CD14-positive monocyte (primary cell): ENCODE measurements around the gene CCDC40. TPM values are rescaled to one million over a fixed set of nuclear protein-coding genes. Genes with fewer than 3 reads are reported as not detected.
A peak's percentile ranks its signal among the peaks of the same experiment; 100 is the strongest.

Source experiments
- DNase-seq, 3 donors: peaks; one replicate each; pipeline ENCODE4 v3.0.0-alpha.2; 2011 to 2022
- H2AFZ ChIP-seq: 2 replicates; pipeline ENCODE4 v1.6.0; 2012; ENCODE audit warnings: mild to moderate bottlenecking, low read depth, low read length, inconsistent platforms; ENCODE audit not compliant: insufficient read depth, poor library complexity, severe bottlenecking
- H3K27ac ChIP-seq, 2 donors: 1 replicate in 1 of 2; 2 replicates in 1 of 2; pipeline ENCODE4 v1.5.1; 2012 to 2013; ENCODE audit warnings: low read length in 2 of 2, control low read depth in 1 of 2, inconsistent platforms in 1 of 2, low read depth in 1 of 2, mild to moderate bottlenecking in 1 of 2
- H3K27me3 ChIP-seq, 2 donors: one replicate each; pipeline versions ENCODE4 v1.6.0 to v1.6.1; 2011 to 2013; ENCODE audit warnings: low read length in 2 of 2; ENCODE audit not compliant: control insufficient read depth in 2 of 2, insufficient read depth in 2 of 2
- H3K36me3 ChIP-seq, 2 donors: replicated peaks in 1 of 2; 1 replicate in 1 of 2; 2 replicates in 1 of 2; pipeline versions ENCODE4 v1.5.1 to v1.6.1; 2012 to 2013; ENCODE audit warnings: low read length in 2 of 2, control low read depth in 1 of 2, inconsistent platforms in 1 of 2, mild to moderate bottlenecking in 1 of 2; ENCODE audit not compliant: insufficient read depth in 2 of 2, control insufficient read depth in 1 of 2
- H3K4me1 ChIP-seq, 2 donors: 1 replicate in 1 of 2; 2 replicates in 1 of 2; pipeline versions ENCODE4 v1.5.1 to v1.6.1; 2012 to 2013; ENCODE audit warnings: low read length in 2 of 2, control low read depth in 1 of 2, inconsistent platforms in 1 of 2, mild to moderate bottlenecking in 1 of 2, moderate library complexity in 1 of 2; ENCODE audit not compliant: insufficient read depth in 2 of 2, control insufficient read depth in 1 of 2
- H3K4me2 ChIP-seq: replicated peaks from 2 replicates; pipeline ENCODE3; 2012; ENCODE audit warnings: low read length, moderate library complexity, mild to moderate bottlenecking; ENCODE audit not compliant: poor library complexity, severe bottlenecking; ENCODE audit errors: extremely low read depth
- H3K4me3 ChIP-seq, 3 experiments: fragments of 200-600 bp in 1 of 3; sonication (generic) in 1 of 3; replicated peaks in 1 of 3; 1 replicate in 2 of 3; 2 replicates in 1 of 3; pipeline ENCODE4 v1.5.1; 2011 to 2013; ENCODE audit warnings: low read length in 3 of 3, mild to moderate bottlenecking in 3 of 3, control low read depth in 2 of 3, low read depth in 2 of 3, inconsistent platforms in 1 of 3, moderate library complexity in 1 of 3
- H3K79me2 ChIP-seq: 2 replicates; pipeline ENCODE4 v1.6.0; 2012; ENCODE audit warnings: mild to moderate bottlenecking, control low read depth, inconsistent platforms, low read length, moderate library complexity; ENCODE audit not compliant: insufficient read depth
- H3K9ac ChIP-seq: 2 replicates; pipeline ENCODE4 v1.6.0; 2017; ENCODE audit warnings: low read length, mild to moderate bottlenecking; ENCODE audit not compliant: insufficient read depth, poor library complexity, severe bottlenecking
- H3K9me3 ChIP-seq, 2 donors: replicated peaks in 1 of 2; 1 replicate in 1 of 2; 2 replicates in 1 of 2; pipeline versions ENCODE4 v1.5.1 to v1.6.1; 2012 to 2013; ENCODE audit warnings: low read length in 2 of 2, control low read depth in 1 of 2; ENCODE audit not compliant: control insufficient read depth in 1 of 2, insufficient read depth in 1 of 2
- H4K20me1 ChIP-seq: 2 replicates; pipeline ENCODE4 v1.6.0; 2012; ENCODE audit warnings: mild to moderate bottlenecking, low read length, control low read depth, moderate library complexity; ENCODE audit not compliant: insufficient read depth
- H3K27ac Mint-ChIP-seq, 7 donors: one replicate each; pipeline ENCODE4 v1.8.0; 2020; ENCODE audit warnings: mild to moderate bottlenecking in 7 of 7, mixed read lengths in 7 of 7, moderate library complexity in 6 of 7, inconsistent platforms in 2 of 7
- H3K27me3 Mint-ChIP-seq, 3 donors: one replicate each; pipeline ENCODE4 v1.8.0; 2021 to 2022; ENCODE audit warnings: low read depth in 3 of 3, mild to moderate bottlenecking in 3 of 3, mixed read lengths in 3 of 3, moderate library complexity in 3 of 3, inconsistent platforms in 1 of 3
- H3K36me3 Mint-ChIP-seq, 2 donors: one replicate each; pipeline ENCODE4 v1.8.0; 2020; ENCODE audit warnings: mixed read lengths in 2 of 2, inconsistent platforms in 1 of 2, mild to moderate bottlenecking in 1 of 2
- H3K4me1 Mint-ChIP-seq: one replicate; pipeline ENCODE4 v1.8.0; 2020; ENCODE audit warnings: mild to moderate bottlenecking, mixed read lengths
- H3K4me3 Mint-ChIP-seq, 2 donors: one replicate each; pipeline ENCODE4 v1.8.0; 2020; ENCODE audit warnings: mild to moderate bottlenecking in 2 of 2, mixed read lengths in 2 of 2, moderate library complexity in 1 of 2
- H3K9me3 Mint-ChIP-seq, 7 donors: one replicate each; pipeline ENCODE4 v1.8.0; 2020 to 2022; ENCODE audit warnings: mixed read lengths in 7 of 7, mild to moderate bottlenecking in 6 of 7, moderate library complexity in 6 of 7, inconsistent platforms in 2 of 7
- WGBS: methylation state at CpG from one replicate; pipeline ENCODE4 v1.1.5; 2013; ENCODE audit warnings: missing lambda C conversion rate; ENCODE audit not compliant: insufficient coverage; 5-methylcytosine and 5-hydroxymethylcytosine counted together
- intact Hi-C, 2 donors: fragments of 100-400 bp; cut with micrococcal nuclease; formaldehyde crosslinking; loops; one replicate each; pipeline versions ENCODE4 v1.15.0 to v1.15.1; 2023
- polyA plus RNA-seq, 3 donors: library from polyadenylated mRNA; depleted of rRNA in 1 of 3; unstranded in 2 of 3; stranded (reverse) in 1 of 3; fragments of 300-500 nt in 2 of 3; fragments of >200 nt in 1 of 3; fragmentation: Illumina TruSeq in 2 of 3; gene quantifications; 1 replicate in 2 of 3; 2 replicates in 1 of 3; pipeline ENCODE4 v1.2.3, GENCODE V29; 2012 to 2021
- TF ChIP-seq, protein P1 (sequence below): fragments of 200-600 bp; IDR thresholded peaks from one replicate; pipeline ENCODE4 v1.8.0; 2022; ENCODE audit warnings: antibody characterized with exemption, mild to moderate bottlenecking

Gene CCDC40
- polyA plus RNA-seq, 3 donors = 0.21 to 0.27 TPM; not detected in 1

GRCh38 chr17:80029258-80029974 is 7.0 kb upstream of the CCDC40 start:
- Histone ChIP-seq H3K79me2 (no peaks in the 10 kb centered on the region), H3K36me3 (no peaks in the 10 kb centered on the region), H3K4me1 (peaks cover 0 to 7% of the 10 kb centered on the region in 2 donors), H4K20me1 (no peaks in the 10 kb centered on the region), H3K4me2 (no peak overlapping the region), H3K27ac (no peak overlapping the region), H3K27me3 (peaks cover 3 to 10% of the 10 kb centered on the region in 2 donors), H2AFZ (no peak overlapping the region), H3K9me3 (no peaks in the 10 kb centered on the region), H3K4me3 (no peak overlapping the region), H3K9ac (no peak overlapping the region)
- H3K36me3 Mint-ChIP-seq = peaks cover 0 to under 1% of the 10 kb centered on the region in 2 donors
- H3K27me3 Mint-ChIP-seq = peaks cover 7 to 18% (median 17%) of the 10 kb centered on the region in 3 donors
- H3K9me3 Mint-ChIP-seq = no peaks in the 10 kb centered on the region
- peaks cover 15% of the 10 kb centered on the region for H3K4me1 Mint-ChIP-seq
- intact Hi-C loops = no loop called here
- DNase-seq = peak; percentile 24 to 47 (median 27)
- peak overlapping the region in 1 of 2 donors; percentile 30 for H3K4me3 Mint-ChIP-seq
- WGBS = 22% methylated on average over 4 of the region's 9 CpGs
- TF ChIP-seq, protein P1, sequence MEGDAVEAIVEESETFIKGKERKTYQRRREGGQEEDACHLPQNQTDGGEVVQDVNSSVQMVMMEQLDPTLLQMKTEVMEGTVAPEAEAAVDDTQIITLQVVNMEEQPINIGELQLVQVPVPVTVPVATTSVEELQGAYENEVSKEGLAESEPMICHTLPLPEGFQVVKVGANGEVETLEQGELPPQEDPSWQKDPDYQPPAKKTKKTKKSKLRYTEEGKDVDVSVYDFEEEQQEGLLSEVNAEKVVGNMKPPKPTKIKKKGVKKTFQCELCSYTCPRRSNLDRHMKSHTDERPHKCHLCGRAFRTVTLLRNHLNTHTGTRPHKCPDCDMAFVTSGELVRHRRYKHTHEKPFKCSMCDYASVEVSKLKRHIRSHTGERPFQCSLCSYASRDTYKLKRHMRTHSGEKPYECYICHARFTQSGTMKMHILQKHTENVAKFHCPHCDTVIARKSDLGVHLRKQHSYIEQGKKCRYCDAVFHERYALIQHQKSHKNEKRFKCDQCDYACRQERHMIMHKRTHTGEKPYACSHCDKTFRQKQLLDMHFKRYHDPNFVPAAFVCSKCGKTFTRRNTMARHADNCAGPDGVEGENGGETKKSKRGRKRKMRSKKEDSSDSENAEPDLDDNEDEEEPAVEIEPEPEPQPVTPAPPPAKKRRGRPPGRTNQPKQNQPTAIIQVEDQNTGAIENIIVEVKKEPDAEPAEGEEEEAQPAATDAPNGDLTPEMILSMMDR = no peak
- H3K27ac Mint-ChIP-seq = no peak overlapping the region

DNA sequence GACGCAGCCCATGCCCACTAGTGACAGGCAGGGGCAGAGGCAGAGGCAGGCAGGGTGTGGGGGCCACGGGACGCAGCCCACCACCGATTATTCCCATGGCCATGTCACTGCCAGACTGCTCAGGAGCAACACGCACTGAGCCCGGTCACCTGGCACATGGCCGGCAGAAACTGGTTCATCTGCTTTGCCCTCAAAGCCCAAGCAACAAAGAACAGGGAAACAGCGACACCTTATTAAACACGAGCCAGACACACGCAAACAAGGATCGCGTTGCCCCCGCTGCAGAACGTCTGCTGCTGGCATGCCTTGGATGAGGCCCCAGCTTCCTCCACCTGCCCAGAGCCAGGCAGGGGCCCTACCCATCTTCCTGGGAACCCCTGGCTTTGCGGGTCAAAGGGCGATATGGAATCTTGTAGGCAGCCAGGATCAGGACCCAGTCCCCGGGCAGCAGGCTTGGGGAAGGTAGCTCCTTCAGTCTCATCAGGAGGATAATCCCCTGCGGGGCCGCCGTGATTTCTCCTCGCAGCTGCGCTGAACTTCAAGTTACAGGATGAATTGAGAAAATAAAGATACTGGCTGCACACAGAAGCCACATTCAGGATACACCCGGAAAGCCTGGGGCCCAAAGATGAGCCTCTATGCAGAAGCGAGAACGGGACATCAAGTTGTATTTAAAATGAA is 5.6 kb upstream of the CCDC40 start:
- DNase-seq = no peak
- Histone ChIP-seq H4K20me1 (no peaks in the 10 kb centered on the region), H3K4me3 (no peak overlapping the region), H2AFZ (no peak overlapping the region), H3K27ac (no peak overlapping the region), H3K9me3 (no peaks in the 10 kb centered on the region), H3K36me3 (no peaks in the 10 kb centered on the region), H3K27me3 (peaks cover 10 to 20% of the 10 kb centered on the region in 2 donors), H3K4me2 (no peak overlapping the region), H3K79me2 (no peaks in the 10 kb centered on the region), H3K4me1 (peaks cover 9 to 17% of the 10 kb centered on the region in 2 donors), H3K9ac (no peak overlapping the region)
- Mint-ChIP-seq H3K36me3 (peaks cover 5 to 9% of the 10 kb centered on the region in 2 donors), H3K27me3 (peaks cover 17 to 29% (median 28%) of the 10 kb centered on the region in 3 donors), H3K4me1 (peaks cover 25% of the 10 kb centered on the region), H3K4me3 (no peak overlapping the region), H3K27ac (no peak overlapping the region), H3K9me3 (peaks cover 0 to 7% (median 3%) of the 10 kb centered on the region in 7 donors)
- TF ChIP-seq, protein P1 = no peak
- WGBS = 89% methylated on average over 25 of the region's 25 CpGs
- intact Hi-C loops = loop anchor here in 1 of 2 donors (10.0 kb wide), 1 partner anchor 114 kb away; the partner anchor contains the start of gene EIF4A3
